MM.1S (cell line): ENCODE results near the gene PTH2R.

Experiments used
- DNase-seq: peaks from one replicate; pipeline ENCODE4 v3.0.0-alpha.2; 2015
- H2AFZ ChIP-seq: fragments of 300-600 bp; sonication (generic); 2 replicates; pipeline ENCODE4 v1.6.0; 2016; ENCODE audit warnings: antibody characterized with exemption, low read length
- H3F3A ChIP-seq: fragments of 300-600 bp; sonication (generic); 2 replicates; pipeline ENCODE4 v1.6.1; 2016; ENCODE audit warnings: mild to moderate bottlenecking, antibody characterized with exemption, low read length, moderate library complexity, mixed read lengths; ENCODE audit not compliant: insufficient read depth
- H3K27ac ChIP-seq: fragments of 300-600 bp; sonication (generic); 2 replicates; pipeline ENCODE4 v1.5.1; 2016; ENCODE audit warnings: mild to moderate bottlenecking, low read length
- H3K27me3 ChIP-seq: fragments of 300-600 bp; sonication (generic); replicated peaks from 2 replicates; pipeline ENCODE4 v1.6.0; 2016; ENCODE audit warnings: low read length; ENCODE audit not compliant: insufficient read depth
- H3K36me3 ChIP-seq: fragments of 300-600 bp; sonication (generic); replicated peaks from 2 replicates; pipeline ENCODE4 v1.6.1; 2016; ENCODE audit warnings: mild to moderate bottlenecking, low read length, mixed read lengths; ENCODE audit not compliant: insufficient read depth
- H3K4me1 ChIP-seq: fragments of 300-600 bp; sonication (generic); 2 replicates; pipeline ENCODE4 v1.6.1; 2016; ENCODE audit warnings: low read length, mixed read lengths
- H3K4me2 ChIP-seq: fragments of 300-600 bp; sonication (generic); 2 replicates; pipeline ENCODE4 v1.6.0; 2016; ENCODE audit warnings: low read depth, low read length
- H3K4me3 ChIP-seq: fragments of 300-600 bp; sonication (generic); 2 replicates; pipeline ENCODE4 v1.5.1; 2016; ENCODE audit warnings: low read length, mixed read lengths
- H3K79me2 ChIP-seq: fragments of 300-600 bp; sonication (generic); 2 replicates; pipeline ENCODE4 v1.6.1; 2016; ENCODE audit warnings: mixed run types, low read length, mixed read lengths
- H3K9ac ChIP-seq: fragments of 300-600 bp; sonication (generic); 2 replicates; pipeline ENCODE4 v1.6.1; 2016; ENCODE audit warnings: low read length, mixed read lengths
- H3K9me2 ChIP-seq: fragments of 300-600 bp; sonication (generic); replicated peaks from 2 replicates; pipeline ENCODE4 v1.6.1; 2016; ENCODE audit warnings: mild to moderate bottlenecking, low read length, mixed read lengths; ENCODE audit not compliant: insufficient read depth
- H3K9me3 ChIP-seq: fragments of 300-600 bp; sonication (generic); replicated peaks from 2 replicates; pipeline ENCODE4 v1.6.1; 2016; ENCODE audit warnings: mild to moderate bottlenecking, low read length, mixed read lengths; ENCODE audit not compliant: insufficient read depth
- H4K20me1 ChIP-seq: fragments of 300-600 bp; sonication (generic); 2 replicates; pipeline ENCODE4 v1.6.1; 2016; ENCODE audit warnings: mild to moderate bottlenecking, low read length, moderate library complexity, mixed read lengths; ENCODE audit not compliant: insufficient read depth
- EZH2 ChIP-seq: fragments of 300-600 bp; sonication (generic); optimal IDR thresholded peaks from 2 replicates; pipeline ENCODE3; 2017; ENCODE audit warnings: low read depth, mild to moderate bottlenecking, antibody characterized with exemption, low read length, mixed read lengths
- EZH2phosphoT487 ChIP-seq: fragments of 300-600 bp; sonication (generic); IDR thresholded peaks from 2 replicates; pipeline ENCODE4 v1.6.1; 2018; ENCODE audit warnings: antibody characterized with exemption, low read length
- TF ChIP-seq, protein P1 (sequence below): fragments of 300-600 bp; sonication (generic); IDR thresholded peaks from 2 replicates; pipeline ENCODE4 v1.5.1; 2016; ENCODE audit warnings: antibody characterized with exemption, low read length, mixed read lengths

The PTH2R gene

DNA sequence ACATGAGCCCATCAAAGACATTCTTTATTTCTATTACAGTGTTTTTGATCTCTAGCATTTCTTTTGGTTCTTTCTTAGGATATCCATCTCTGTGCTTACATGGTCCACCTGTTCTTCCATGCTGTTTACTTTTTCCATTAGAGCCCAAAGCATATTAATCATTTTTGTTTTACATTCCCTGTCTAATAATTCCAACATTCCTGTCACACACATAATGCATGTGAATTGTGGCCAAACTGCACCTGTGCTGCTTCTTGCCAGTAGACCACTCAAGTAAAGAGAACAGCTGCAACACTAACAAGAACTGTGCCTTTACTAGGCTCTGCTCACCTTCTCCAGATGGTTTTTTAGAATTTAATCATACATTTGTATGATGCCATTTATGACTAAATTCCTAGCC lies 103.0 kb downstream of the PTH2R start:
- H3K9ac ChIP-seq, result no peak overlapping the region
- H3K27ac ChIP-seq, result no peak overlapping the region
- H3F3A ChIP-seq, result no peaks in the 10 kb centered on the region
- H3K79me2 ChIP-seq, result no peaks in the 10 kb centered on the region
- no peaks in the 10 kb centered on the region for H4K20me1 ChIP-seq
- no peak for DNase-seq
- H2AFZ ChIP-seq, result no peak overlapping the region
- no peaks in the 10 kb centered on the region for H3K27me3 ChIP-seq
- no peaks in the 10 kb centered on the region for H3K4me1 ChIP-seq
- TF ChIP-seq EZH2 (no peak), EZH2phosphoT487 (no peak)
- TF ChIP-seq, protein P1, sequence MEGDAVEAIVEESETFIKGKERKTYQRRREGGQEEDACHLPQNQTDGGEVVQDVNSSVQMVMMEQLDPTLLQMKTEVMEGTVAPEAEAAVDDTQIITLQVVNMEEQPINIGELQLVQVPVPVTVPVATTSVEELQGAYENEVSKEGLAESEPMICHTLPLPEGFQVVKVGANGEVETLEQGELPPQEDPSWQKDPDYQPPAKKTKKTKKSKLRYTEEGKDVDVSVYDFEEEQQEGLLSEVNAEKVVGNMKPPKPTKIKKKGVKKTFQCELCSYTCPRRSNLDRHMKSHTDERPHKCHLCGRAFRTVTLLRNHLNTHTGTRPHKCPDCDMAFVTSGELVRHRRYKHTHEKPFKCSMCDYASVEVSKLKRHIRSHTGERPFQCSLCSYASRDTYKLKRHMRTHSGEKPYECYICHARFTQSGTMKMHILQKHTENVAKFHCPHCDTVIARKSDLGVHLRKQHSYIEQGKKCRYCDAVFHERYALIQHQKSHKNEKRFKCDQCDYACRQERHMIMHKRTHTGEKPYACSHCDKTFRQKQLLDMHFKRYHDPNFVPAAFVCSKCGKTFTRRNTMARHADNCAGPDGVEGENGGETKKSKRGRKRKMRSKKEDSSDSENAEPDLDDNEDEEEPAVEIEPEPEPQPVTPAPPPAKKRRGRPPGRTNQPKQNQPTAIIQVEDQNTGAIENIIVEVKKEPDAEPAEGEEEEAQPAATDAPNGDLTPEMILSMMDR, result no peak
- H3K4me2 ChIP-seq, result no peak overlapping the region
- H3K4me3 ChIP-seq, result no peak overlapping the region
- H3K36me3 ChIP-seq, result no peaks in the 10 kb centered on the region
- no peaks in the 10 kb centered on the region for H3K9me2 ChIP-seq
- no peaks in the 10 kb centered on the region for H3K9me3 ChIP-seq

DNA sequence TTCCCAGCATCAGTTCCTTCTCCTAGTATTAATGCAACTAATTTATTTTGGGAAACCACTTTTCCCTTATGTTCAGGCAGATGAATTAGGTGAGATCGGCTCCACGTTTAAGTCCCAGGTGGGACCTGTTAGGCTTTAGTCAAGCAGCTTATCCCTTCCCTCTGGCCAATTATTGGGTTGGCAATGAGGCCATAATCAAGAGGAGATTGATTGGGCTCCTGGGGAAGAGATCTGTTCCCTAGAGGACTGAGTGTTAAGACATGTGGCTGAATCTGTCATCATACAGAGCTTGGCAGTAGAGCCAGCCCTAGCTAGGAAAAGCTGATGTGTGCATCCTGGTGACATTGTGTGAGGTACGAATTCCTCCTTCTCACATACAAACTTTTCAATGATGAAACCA lies 104.4 kb downstream of the PTH2R start:
- Histone ChIP-seq H4K20me1 (no peaks in the 10 kb centered on the region), H3K9ac (no peak overlapping the region), H3K9me3 (no peaks in the 10 kb centered on the region), H3K36me3 (no peaks in the 10 kb centered on the region), H3K27me3 (no peaks in the 10 kb centered on the region), H3K4me2 (no peak overlapping the region), H2AFZ (no peak overlapping the region), H3K9me2 (no peaks in the 10 kb centered on the region), H3K79me2 (no peaks in the 10 kb centered on the region), H3K4me3 (no peak overlapping the region), H3F3A (no peaks in the 10 kb centered on the region), H3K27ac (no peak overlapping the region), H3K4me1 (no peaks in the 10 kb centered on the region)
- no peak for DNase-seq
- no peak for TF ChIP-seq EZH2phosphoT487
- no peak for TF ChIP-seq EZH2
- TF ChIP-seq, protein P1, result no peak

DNA sequence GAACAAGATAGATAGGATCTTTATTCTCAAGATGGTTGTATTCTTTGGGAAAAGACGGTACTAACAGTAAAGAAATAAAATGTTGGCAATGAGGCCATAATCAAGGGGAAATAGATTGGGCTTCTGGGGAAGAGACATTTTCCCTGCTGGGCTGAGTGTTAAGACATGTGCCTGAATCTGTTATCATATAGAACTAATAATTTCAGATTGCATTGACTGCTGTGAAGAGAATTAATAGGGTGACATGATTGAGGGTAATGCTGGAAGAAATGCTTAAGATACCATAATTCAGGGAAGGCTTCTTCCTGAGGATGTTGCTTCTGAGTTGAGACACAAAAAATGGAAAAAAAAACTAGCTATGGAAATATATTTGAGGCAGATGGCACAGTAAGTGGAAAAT lies 105.0 kb downstream of the PTH2R start:
- no peaks in the 10 kb centered on the region for H3F3A ChIP-seq
- H2AFZ ChIP-seq, result no peak overlapping the region
- no peaks in the 10 kb centered on the region for H3K9me2 ChIP-seq
- no peak overlapping the region for H3K9ac ChIP-seq
- no peak overlapping the region for H3K4me2 ChIP-seq
- DNase-seq, result no peak
- no peaks in the 10 kb centered on the region for H4K20me1 ChIP-seq
- no peak overlapping the region for H3K27ac ChIP-seq
- TF ChIP-seq EZH2 (no peak), EZH2phosphoT487 (no peak)
- TF ChIP-seq, protein P1, result no peak
- no peaks in the 10 kb centered on the region for H3K36me3 ChIP-seq
- no peaks in the 10 kb centered on the region for H3K9me3 ChIP-seq
- no peaks in the 10 kb centered on the region for H3K4me1 ChIP-seq
- H3K4me3 ChIP-seq, result no peak overlapping the region
- no peaks in the 10 kb centered on the region for H3K27me3 ChIP-seq
- no peaks in the 10 kb centered on the region for H3K79me2 ChIP-seq
